Prostate gland (tissue), 2 donors: ENCODE data around the gene GPR137C. TPM values are rescaled to one million over a fixed set of nuclear protein-coding genes. Genes with fewer than 3 reads are reported as not detected.

ENCODE experiments used
- DNase-seq: peaks from one replicate; pipeline ENCODE4 v3.0.0-alpha.2; 2019; ENCODE audit warnings: low spot score
- H3K27ac ChIP-seq, 2 donors: fragments of 200-600 bp; sonication (generic); 2 replicates each; pipeline ENCODE4 v1.5.1; 2017 to 2019
- H3K27me3 ChIP-seq: fragments of 200-600 bp; sonication (generic); replicated peaks from 2 replicates; pipeline ENCODE4 v1.5.1; 2019; ENCODE audit not compliant: insufficient read depth
- H3K36me3 ChIP-seq, 2 donors: fragments of 200-600 bp; sonication (generic); 1 replicate in 1 of 2; 2 replicates in 1 of 2; pipeline versions ENCODE4 v1.5.1 to v1.8.1; 2017 to 2019
- H3K4me1 ChIP-seq: fragments of 200-600 bp; sonication (generic); replicated peaks from 2 replicates; pipeline ENCODE4 v1.5.1; 2019
- H3K4me3 ChIP-seq, 2 donors: fragments of 200-600 bp; sonication (generic); 2 replicates each; pipeline ENCODE4 v1.5.1; 2017 to 2019
- H3K9me3 ChIP-seq: fragments of 200-600 bp; sonication (generic); 2 replicates; pipeline ENCODE4 v1.5.1; 2017
- POLR2A ChIP-seq: fragments of 450-650 bp; IDR thresholded peaks from one replicate; pipeline ENCODE4 v1.6.1; 2016; ENCODE audit warnings: antibody characterized with exemption, mild to moderate bottlenecking
- POLR2AphosphoS5 ChIP-seq: sonication (generic); formaldehyde crosslinking; IDR thresholded peaks from one replicate; pipeline ENCODE4 v1.6.1; 2017; ENCODE audit warnings: antibody characterized with exemption
- WGBS: methylation state at CpG from one replicate; pipeline ENCODE4 v1.1.5; 2018; 5-methylcytosine and 5-hydroxymethylcytosine counted together
- intact Hi-C: fragments of 100-400 bp; cut with DNase I; formaldehyde crosslinking; loops from one replicate; pipeline ENCODE4 v1.14.2; 2022
- total RNA-seq, 2 donors: library from RNA; depleted of rRNA; stranded (reverse); fragments of >200 nt; gene quantifications; one replicate each; pipeline ENCODE4 v1.1.0, GENCODE V29; 2016
- TF ChIP-seq, protein P1 (sequence below), 4 experiments: fragments of 200-600 bp in 2 of 4; fragments of 450-650 bp in 2 of 4; sonication (generic) in 2 of 4; IDR thresholded peaks; 1 replicate in 3 of 4; 2 replicates in 1 of 4; pipeline ENCODE4 v1.5.1; 2016 to 2019; ENCODE audit warnings: antibody characterized with exemption in 4 of 4, mild to moderate bottlenecking in 2 of 4, moderate library complexity in 2 of 4

GPR137C gene, protein sequence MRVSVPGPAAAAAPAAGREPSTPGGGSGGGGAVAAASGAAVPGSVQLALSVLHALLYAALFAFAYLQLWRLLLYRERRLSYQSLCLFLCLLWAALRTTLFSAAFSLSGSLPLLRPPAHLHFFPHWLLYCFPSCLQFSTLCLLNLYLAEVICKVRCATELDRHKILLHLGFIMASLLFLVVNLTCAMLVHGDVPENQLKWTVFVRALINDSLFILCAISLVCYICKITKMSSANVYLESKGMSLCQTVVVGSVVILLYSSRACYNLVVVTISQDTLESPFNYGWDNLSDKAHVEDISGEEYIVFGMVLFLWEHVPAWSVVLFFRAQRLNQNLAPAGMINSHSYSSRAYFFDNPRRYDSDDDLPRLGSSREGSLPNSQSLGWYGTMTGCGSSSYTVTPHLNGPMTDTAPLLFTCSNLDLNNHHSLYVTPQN
- 1 to 10 TPM in 1 of 2 donors, under 1 TPM in 1; 0.09 to 5.3 TPM for total RNA-seq

DNA sequence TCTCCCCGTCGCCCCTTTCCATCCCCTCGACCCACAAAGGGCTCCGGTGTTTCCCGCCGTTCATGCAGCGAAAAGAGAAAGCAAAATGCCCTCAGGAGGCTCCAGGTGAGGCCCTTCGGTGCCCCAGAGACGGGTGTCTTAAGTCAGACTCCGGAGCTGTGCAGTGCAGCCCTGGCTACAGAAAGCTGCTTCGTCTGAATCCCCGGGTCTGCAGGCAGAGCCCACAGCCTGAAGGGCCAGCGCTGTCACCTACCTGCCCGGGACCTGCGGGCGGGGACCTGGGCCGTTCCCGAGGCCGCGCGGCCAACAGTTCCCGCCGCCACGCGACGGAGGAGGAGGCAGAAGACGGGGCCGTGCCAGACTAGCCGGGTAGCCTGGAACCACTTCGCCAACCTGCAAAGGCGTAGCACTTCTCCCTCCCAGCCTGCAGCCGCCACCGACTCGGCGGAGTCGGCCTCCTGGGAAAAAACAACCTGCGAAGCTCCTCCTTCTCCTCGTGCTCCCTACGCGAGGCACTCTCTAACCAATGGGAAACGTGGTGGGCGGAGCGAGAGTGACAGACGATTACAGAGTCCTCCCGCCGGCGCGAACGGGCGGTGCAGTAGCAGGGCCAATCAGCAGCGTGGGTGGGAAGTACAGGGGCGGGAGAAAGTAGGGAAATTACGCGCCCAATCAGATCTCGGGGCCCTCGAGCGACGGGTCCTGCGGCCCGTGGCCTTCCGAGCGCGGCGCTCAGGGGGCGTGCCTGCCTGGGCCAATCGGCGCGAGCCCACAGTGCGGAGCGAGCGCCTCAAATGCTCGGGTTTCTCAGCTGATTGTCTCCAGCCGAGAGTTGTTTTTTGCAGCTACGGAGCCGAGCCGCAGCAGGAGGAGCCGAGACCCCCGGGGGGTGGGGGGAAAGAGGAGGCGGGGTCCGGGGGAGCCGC is at the start of gene GPR137C, which contains the start of gene TXNDC16:
Gene GPR137C (plus strand): TSS at position 774 of the 926 bp plus-strand sequence. CDS start 312 bp downstream, outside the sequence.
Gene TXNDC16 (minus strand): TSS at position 443 of the 926 bp plus-strand sequence. CDS start 8,948 bp downstream, outside the sequence.
- peak within 1 kb of the TSS; percentile 61 to 80 for H3K4me3 ChIP-seq
- TF ChIP-seq, protein P1, sequence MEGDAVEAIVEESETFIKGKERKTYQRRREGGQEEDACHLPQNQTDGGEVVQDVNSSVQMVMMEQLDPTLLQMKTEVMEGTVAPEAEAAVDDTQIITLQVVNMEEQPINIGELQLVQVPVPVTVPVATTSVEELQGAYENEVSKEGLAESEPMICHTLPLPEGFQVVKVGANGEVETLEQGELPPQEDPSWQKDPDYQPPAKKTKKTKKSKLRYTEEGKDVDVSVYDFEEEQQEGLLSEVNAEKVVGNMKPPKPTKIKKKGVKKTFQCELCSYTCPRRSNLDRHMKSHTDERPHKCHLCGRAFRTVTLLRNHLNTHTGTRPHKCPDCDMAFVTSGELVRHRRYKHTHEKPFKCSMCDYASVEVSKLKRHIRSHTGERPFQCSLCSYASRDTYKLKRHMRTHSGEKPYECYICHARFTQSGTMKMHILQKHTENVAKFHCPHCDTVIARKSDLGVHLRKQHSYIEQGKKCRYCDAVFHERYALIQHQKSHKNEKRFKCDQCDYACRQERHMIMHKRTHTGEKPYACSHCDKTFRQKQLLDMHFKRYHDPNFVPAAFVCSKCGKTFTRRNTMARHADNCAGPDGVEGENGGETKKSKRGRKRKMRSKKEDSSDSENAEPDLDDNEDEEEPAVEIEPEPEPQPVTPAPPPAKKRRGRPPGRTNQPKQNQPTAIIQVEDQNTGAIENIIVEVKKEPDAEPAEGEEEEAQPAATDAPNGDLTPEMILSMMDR (IDR thresholded peaks at IDR 0.05): peak in 1 of 4 experiments; percentile 46
- TF ChIP-seq POLR2AphosphoS5: peak; percentile 100
- TF ChIP-seq POLR2A: peak; percentile 99
- intact Hi-C loops: loop anchor here (5.0 to 10.0 kb wide), 3 partner anchors 142 to 400 kb away; partner anchors contain the start of genes ERO1A, FERMT2 and PTGER2
- H3K4me1 ChIP-seq: no peaks in the 10 kb centered on the region
- no peaks in the 10 kb centered on the region for H3K9me3 ChIP-seq
- peak; percentile 100 for DNase-seq
- WGBS: under 1% methylated on average over 74 of the region's 81 CpGs
- peak within 1 kb of the TSS; percentile 95 to 96 for H3K27ac ChIP-seq
- H3K27me3 ChIP-seq: no peaks in the 10 kb centered on the region
- H3K36me3 ChIP-seq: no peaks in the 10 kb centered on the region

DNA sequence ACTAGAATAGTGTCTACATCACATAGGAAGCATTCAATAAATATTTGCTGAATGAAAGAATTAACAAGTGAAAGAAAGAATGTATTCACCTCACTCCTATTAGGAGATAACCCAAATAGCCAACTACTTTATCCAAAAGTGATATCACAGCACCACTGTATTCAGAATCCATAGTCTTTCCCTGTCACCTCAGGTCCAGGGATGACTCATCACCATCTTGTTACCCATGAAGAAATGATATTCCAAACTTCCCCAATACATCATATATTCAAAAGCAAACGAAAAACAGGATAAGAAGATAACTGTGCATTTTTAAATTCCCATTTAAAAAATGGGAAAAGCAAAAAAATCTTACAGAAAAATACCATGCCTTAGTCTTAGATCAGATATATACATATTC is 39.4 kb upstream of the GPR137C start:
- Histone ChIP-seq H3K4me3 (no peak overlapping the region), H3K4me1 (no peaks in the 10 kb centered on the region), H3K36me3 (no peaks in the 10 kb centered on the region), H3K27ac (no peak overlapping the region), H3K27me3 (no peaks in the 10 kb centered on the region), H3K9me3 (no peaks in the 10 kb centered on the region)
- 86% methylated on average over 1 of the region's 1 CpG for WGBS
- DNase-seq: no peak
- TF ChIP-seq, protein P1 (IDR thresholded peaks at IDR 0.05): no peak
- TF ChIP-seq POLR2A: no peak
- no peak for TF ChIP-seq POLR2AphosphoS5
- intact Hi-C loops: no loop called here

DNA sequence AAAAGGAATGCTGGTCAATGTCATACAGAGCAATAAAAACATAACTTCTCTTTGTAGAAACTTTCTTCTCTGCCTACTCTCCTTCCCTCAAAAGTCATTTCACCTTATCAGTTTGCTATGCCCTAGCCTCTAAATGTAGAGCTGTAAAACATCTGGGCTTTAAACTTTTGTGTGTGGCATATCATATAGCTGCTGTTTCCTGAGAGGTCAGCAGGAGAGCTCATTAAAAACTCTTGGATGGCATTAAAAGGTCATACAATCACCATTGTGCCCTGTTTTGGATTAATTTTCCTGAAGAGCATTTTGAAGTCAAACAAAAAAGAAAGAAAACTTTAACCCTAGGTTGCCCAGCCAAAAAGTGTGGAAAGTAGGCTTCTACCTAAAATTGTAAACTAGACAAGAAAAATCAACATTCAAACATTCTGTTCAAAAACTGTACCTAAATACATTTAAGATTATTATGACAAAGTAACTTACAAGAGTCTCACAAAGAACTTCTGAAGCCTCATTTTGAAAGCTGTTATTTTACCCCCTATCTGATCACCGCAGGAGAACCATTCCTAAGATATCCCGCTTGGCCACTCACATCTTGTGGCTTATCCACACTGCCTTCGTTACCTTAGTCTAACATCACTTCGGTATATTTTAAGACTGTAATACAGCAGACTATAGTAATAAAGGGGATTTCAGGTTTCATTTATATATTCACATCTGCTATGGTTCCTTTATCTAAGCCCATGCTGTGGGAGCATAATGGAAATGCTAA is 38.4 kb upstream of the GPR137C start:
- no peak for DNase-seq
- H3K27me3 ChIP-seq: no peaks in the 10 kb centered on the region
- no peak overlapping the region for H3K4me3 ChIP-seq
- H3K9me3 ChIP-seq: no peaks in the 10 kb centered on the region
- H3K27ac ChIP-seq: no peak overlapping the region
- 89% methylated on average over 4 of the region's 4 CpGs for WGBS
- intact Hi-C loops: no loop called here
- H3K4me1 ChIP-seq: no peaks in the 10 kb centered on the region
- no peak for TF ChIP-seq POLR2AphosphoS5
- no peaks in the 10 kb centered on the region for H3K36me3 ChIP-seq

DNA sequence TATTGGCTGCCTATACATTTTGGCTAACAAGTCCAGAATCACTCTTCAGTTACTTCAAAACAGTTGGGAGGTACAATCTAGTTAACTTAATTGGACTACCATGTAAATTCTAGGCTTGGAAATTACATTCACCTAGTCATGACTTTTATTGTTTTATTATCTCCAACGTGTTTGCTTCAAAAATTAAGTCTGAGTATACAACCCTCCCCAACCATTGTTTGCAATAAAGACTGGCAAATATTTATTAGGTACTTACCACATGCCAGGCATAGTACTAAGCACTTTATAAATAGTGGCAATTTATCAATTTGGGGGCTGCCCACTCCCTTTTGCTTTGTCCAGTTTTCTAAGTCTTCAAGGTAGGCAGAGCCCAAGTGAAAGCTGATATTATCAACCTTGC is 30.6 kb upstream of the GPR137C start:
- Histone ChIP-seq H3K9me3 (no peaks in the 10 kb centered on the region), H3K36me3 (no peaks in the 10 kb centered on the region), H3K27ac (no peak overlapping the region), H3K4me3 (no peak overlapping the region), H3K4me1 (no peaks in the 10 kb centered on the region), H3K27me3 (no peaks in the 10 kb centered on the region)
- no peak for DNase-seq
- TF ChIP-seq POLR2A (no peak), POLR2AphosphoS5 (no peak)
- TF ChIP-seq, protein P1 (IDR thresholded peaks at IDR 0.05): no peak
- WGBS: 26% methylated on average over 1 of the region's 1 CpG
- intact Hi-C loops: no loop called here
